ENCODE data around the gene MPP7.

DNA sequence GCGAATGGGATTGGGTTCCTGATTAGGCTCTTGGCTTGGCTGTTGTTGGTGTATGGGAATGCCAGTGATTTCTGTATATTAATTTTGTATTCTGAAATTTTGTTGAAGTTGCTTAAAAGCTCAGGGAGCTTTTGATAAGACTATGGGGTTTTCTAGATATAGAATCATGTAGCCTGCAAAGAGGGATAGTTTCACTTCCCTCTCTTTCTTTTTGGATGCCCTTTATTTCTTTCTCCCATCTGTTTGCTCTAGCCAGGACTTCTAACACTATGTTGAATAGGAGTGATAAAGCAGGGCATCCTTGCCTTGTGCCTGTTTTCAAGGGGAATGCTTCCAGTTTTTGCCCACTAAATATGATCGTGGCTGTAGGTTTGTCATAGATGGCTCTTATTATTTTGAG lies 40.4 kb upstream of the MPP7 start:
- TF ChIP-seq, protein P1, sequence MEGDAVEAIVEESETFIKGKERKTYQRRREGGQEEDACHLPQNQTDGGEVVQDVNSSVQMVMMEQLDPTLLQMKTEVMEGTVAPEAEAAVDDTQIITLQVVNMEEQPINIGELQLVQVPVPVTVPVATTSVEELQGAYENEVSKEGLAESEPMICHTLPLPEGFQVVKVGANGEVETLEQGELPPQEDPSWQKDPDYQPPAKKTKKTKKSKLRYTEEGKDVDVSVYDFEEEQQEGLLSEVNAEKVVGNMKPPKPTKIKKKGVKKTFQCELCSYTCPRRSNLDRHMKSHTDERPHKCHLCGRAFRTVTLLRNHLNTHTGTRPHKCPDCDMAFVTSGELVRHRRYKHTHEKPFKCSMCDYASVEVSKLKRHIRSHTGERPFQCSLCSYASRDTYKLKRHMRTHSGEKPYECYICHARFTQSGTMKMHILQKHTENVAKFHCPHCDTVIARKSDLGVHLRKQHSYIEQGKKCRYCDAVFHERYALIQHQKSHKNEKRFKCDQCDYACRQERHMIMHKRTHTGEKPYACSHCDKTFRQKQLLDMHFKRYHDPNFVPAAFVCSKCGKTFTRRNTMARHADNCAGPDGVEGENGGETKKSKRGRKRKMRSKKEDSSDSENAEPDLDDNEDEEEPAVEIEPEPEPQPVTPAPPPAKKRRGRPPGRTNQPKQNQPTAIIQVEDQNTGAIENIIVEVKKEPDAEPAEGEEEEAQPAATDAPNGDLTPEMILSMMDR (IDR thresholded peaks at IDR 0.05), result no peak
- no peak for TF ChIP-seq POLR2A (IDR thresholded peaks at IDR 0.05)
